Measurements from ENCODE around the gene RWDD2A. TPM values are rescaled to one million over a fixed set of nuclear protein-coding genes. Genes with fewer than 3 reads are reported as not detected.

Gene RWDD2A
- total RNA-seq, 2 experiments from 2014 or later: 1.5 to 1.6 TPM

DNA sequence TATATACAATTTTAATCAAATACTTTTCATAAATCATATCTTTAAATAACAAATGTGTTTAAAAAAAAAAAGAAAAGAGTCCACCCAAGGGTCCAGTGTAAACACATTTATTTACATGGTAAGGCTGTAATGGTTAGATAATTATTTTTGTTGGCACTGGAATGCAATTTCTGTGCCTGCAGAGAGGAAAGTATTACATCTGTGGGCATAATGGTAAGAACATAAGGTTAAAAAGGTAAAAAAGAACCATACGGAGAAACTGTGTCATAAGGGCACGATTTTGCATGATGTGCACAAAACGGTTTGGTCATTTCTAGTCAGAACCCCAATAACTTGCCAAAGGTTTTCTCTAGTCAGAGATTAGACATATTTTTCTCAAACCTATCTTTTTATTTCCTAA, 54.3 kb downstream of the RWDD2A start:
- Mint-ChIP-seq H3K4me3 (no peak overlapping the region), H3K4me1 (ENCODE audit: low read depth) (no peaks in the 10 kb centered on the region), H3K9me3 (no peaks in the 10 kb centered on the region), H3K27ac (no peak overlapping the region), H3K36me3 (ENCODE audit: low read depth) (no peaks in the 10 kb centered on the region), H3K27me3 (peaks cover 6% of the 10 kb centered on the region)
- ChIA-PET CTCF (no interaction called here), POLR2A (no interaction called here)
- TF ChIP-seq, protein P1, sequence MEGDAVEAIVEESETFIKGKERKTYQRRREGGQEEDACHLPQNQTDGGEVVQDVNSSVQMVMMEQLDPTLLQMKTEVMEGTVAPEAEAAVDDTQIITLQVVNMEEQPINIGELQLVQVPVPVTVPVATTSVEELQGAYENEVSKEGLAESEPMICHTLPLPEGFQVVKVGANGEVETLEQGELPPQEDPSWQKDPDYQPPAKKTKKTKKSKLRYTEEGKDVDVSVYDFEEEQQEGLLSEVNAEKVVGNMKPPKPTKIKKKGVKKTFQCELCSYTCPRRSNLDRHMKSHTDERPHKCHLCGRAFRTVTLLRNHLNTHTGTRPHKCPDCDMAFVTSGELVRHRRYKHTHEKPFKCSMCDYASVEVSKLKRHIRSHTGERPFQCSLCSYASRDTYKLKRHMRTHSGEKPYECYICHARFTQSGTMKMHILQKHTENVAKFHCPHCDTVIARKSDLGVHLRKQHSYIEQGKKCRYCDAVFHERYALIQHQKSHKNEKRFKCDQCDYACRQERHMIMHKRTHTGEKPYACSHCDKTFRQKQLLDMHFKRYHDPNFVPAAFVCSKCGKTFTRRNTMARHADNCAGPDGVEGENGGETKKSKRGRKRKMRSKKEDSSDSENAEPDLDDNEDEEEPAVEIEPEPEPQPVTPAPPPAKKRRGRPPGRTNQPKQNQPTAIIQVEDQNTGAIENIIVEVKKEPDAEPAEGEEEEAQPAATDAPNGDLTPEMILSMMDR (IDR thresholded peaks at IDR 0.05): no peak
- no peak for DNase-seq
- intact Hi-C loops (cut with micrococcal nuclease): no loop called here
- ATAC-seq: no peak

Other genes starting within 250 kb of the RWDD2A start
- 1 to 10 TPM; 6.7 to 7.6 TPM for gene UBE3D, start 127.5 kb upstream of the RWDD2A start, total RNA-seq
- 1 to 10 TPM; 6.6 to 7.7 TPM for gene DOP1A, start 125.7 kb upstream of the RWDD2A start, total RNA-seq
- 10 to 100 TPM; 13.2 to 17.5 TPM for gene PGM3, start 92 bp upstream of the RWDD2A start, total RNA-seq
- gene ME1, start 237.7 kb downstream of the RWDD2A start, total RNA-seq: under 1 TPM; 0.25 to 0.49 TPM

All from activated CD8-positive, alpha-beta T cell treated with anti-CD3 and anti-CD28 coated beads for 36 hours (primary cell).